H1 (cell line): Measurements from ENCODE around the gene CACNA2D4. TPM values are rescaled to one million over a fixed set of nuclear protein-coding genes. Genes with fewer than 3 reads are reported as not detected.

Experiments
- CTCF ChIA-PET: fragments of 300-600 bp; sonication (Branson Sonifier 250); formaldehyde crosslinking; loops from one replicate; lab custom pipeline; 2021; ENCODE audit not compliant: partially characterized antibody; lab: Charles Lee
- POLR2A ChIA-PET: fragments of 300-600 bp; sonication (Branson Sonifier 250); formaldehyde crosslinking; loops from one replicate; lab custom pipeline; 2021; ENCODE audit warnings: inconsistent platforms; ENCODE audit not compliant: partially characterized antibody; lab: Charles Lee
- DNase-seq, 2 experiments: peaks; one replicate each; pipeline versions ENCODE4 v3.0.0 to v3.0.0-alpha.2; 2010 to 2022; ENCODE audit warnings: low spot score in 2 of 2, low read depth in 1 of 2, mixed read lengths in 1 of 2
- FAIRE-seq: peaks from 2 replicates; lab custom pipeline; 2011; peaks lifted over from hg19 to GRCh38; lab: Jason Lieb, UNC
- H2AFZ ChIP-seq: 2 replicates; pipeline ENCODE4 v1.8.1; 2012; ENCODE audit warnings: low read length, inconsistent platforms
- H2AK5ac ChIP-seq: 2 replicates; pipeline ENCODE4 v1.6.1; 2013; ENCODE audit warnings: low read depth, low read length
- H2BK120ac ChIP-seq: replicated peaks from 2 replicates; pipeline ENCODE3; 2013; ENCODE audit warnings: low read depth, low read length, inconsistent platforms
- H2BK12ac ChIP-seq: 2 replicates; pipeline ENCODE4 v1.6.1; 2013; ENCODE audit warnings: low read depth, low read length
- H2BK15ac ChIP-seq: 2 replicates; pipeline ENCODE4 v1.6.1; 2013; ENCODE audit warnings: low read length
- H2BK20ac ChIP-seq: 2 replicates; pipeline ENCODE4 v1.6.1; 2013; ENCODE audit warnings: low read length
- H2BK5ac ChIP-seq: 2 replicates; pipeline ENCODE4 v1.6.1; 2013; ENCODE audit warnings: low read depth, low read length
- H3K14ac ChIP-seq: 2 replicates; pipeline ENCODE4 v1.6.1; 2013; ENCODE audit warnings: inconsistent platforms; ENCODE audit not compliant: insufficient read length
- H3K18ac ChIP-seq: 2 replicates; pipeline ENCODE4 v1.6.1; 2013; ENCODE audit warnings: low read length; ENCODE audit errors: extremely low read depth
- H3K23ac ChIP-seq: 2 replicates; pipeline ENCODE4 v1.6.1; 2013; ENCODE audit warnings: inconsistent platforms; ENCODE audit not compliant: insufficient read length
- H3K23me2 ChIP-seq: 2 replicates; pipeline ENCODE4 v1.6.1; 2013; ENCODE audit warnings: low read depth, low read length
- H3K27ac ChIP-seq: 2 replicates; pipeline ENCODE4 v1.6.1; 2011; ENCODE audit warnings: low read depth, low read length, inconsistent platforms
- H3K27me3 ChIP-seq, 4 experiments: replicated peaks in 1 of 4; 1 replicate in 1 of 4; 2 replicates in 3 of 4; pipeline versions ENCODE4 v1.6.1 to v1.8.1; 2011 to 2013; ENCODE audit warnings: low read length in 3 of 4, mild to moderate bottlenecking in 3 of 4, inconsistent platforms in 2 of 4, mixed read lengths in 2 of 4, moderate library complexity in 1 of 4; ENCODE audit not compliant: control insufficient read depth in 3 of 4, insufficient read depth in 3 of 4; ENCODE audit errors: extremely low read depth in 1 of 4
- H3K36me3 ChIP-seq, 4 experiments: 2 replicates each; pipeline versions ENCODE4 v1.6.1 to v1.8.1; 2011 to 2013; ENCODE audit warnings: mild to moderate bottlenecking in 4 of 4, low read length in 3 of 4, moderate library complexity in 2 of 4, control low read depth in 1 of 4, inconsistent platforms in 1 of 4; ENCODE audit not compliant: insufficient read depth in 4 of 4, control insufficient read depth in 2 of 4
- H3K4ac ChIP-seq: replicated peaks from 2 replicates; pipeline ENCODE3; 2013; ENCODE audit warnings: low read length, low read depth, mixed read lengths, inconsistent platforms; ENCODE audit not compliant: insufficient read length
- H3K4me1 ChIP-seq, 4 experiments: replicated peaks in 1 of 4; 1 replicate in 1 of 4; 2 replicates in 3 of 4; pipeline versions ENCODE4 v1.6.1 to v1.8.1; 2011 to 2013; ENCODE audit warnings: low read length in 3 of 4, inconsistent platforms in 2 of 4, mixed read lengths in 1 of 4; ENCODE audit not compliant: insufficient read depth in 4 of 4, control insufficient read depth in 3 of 4
- H3K4me2 ChIP-seq, 2 experiments: 2 replicates each; pipeline versions ENCODE4 v1.6.1 to v1.8.1; 2011 to 2013; ENCODE audit warnings: low read depth in 2 of 2, low read length in 2 of 2, control low read depth in 1 of 2, inconsistent platforms in 1 of 2, mild to moderate bottlenecking in 1 of 2; ENCODE audit not compliant: insufficient read depth in 1 of 2
- H3K4me3 ChIP-seq, 4 experiments: fragments of 200-600, 300-600 bp in 1 of 4; sonication (generic), shearing (Covaris generic), sonication (Bioruptor Twin) in 1 of 4; 2 replicates each; pipeline versions ENCODE4 v1.5.1 to v1.8.1; 2011 to 2016; ENCODE audit warnings: low read length in 4 of 4, low read depth in 3 of 4, control low read depth in 2 of 4, inconsistent platforms in 2 of 4, mild to moderate bottlenecking in 2 of 4, mixed read lengths in 1 of 4, moderate library complexity in 1 of 4; ENCODE audit not compliant: insufficient read depth in 2 of 4; ENCODE audit errors: extremely low read depth in 1 of 4
- H3K56ac ChIP-seq: replicated peaks from 2 replicates; pipeline ENCODE3; 2013; ENCODE audit warnings: low read depth, mild to moderate bottlenecking, mixed read lengths, low read length, inconsistent platforms; ENCODE audit not compliant: insufficient read length
- H3K79me1 ChIP-seq: 2 replicates; pipeline ENCODE4 v1.6.1; 2013; ENCODE audit warnings: low read depth, low read length, control low read depth
- H3K79me2 ChIP-seq, 2 experiments: 2 replicates each; pipeline versions ENCODE4 v1.6.1 to v1.8.1; 2012 to 2013; ENCODE audit warnings: low read length in 2 of 2, mild to moderate bottlenecking in 2 of 2, inconsistent platforms in 1 of 2; ENCODE audit not compliant: insufficient read depth in 2 of 2, control insufficient read depth in 1 of 2
- H3K9ac ChIP-seq, 4 experiments: replicated peaks in 1 of 4; 1 replicate in 1 of 4; 2 replicates in 3 of 4; pipeline versions ENCODE4 v1.6.1 to v1.8.1; 2011 to 2013; ENCODE audit warnings: low read depth in 3 of 4, low read length in 3 of 4, control low read depth in 2 of 4, mild to moderate bottlenecking in 2 of 4, moderate library complexity in 2 of 4, inconsistent platforms in 1 of 4; ENCODE audit errors: extremely low read depth in 1 of 4
- H3K9me3 ChIP-seq, 2 experiments: 2 replicates each; pipeline versions ENCODE4 v1.6.1 to v1.8.1; 2012 to 2013; ENCODE audit warnings: mild to moderate bottlenecking in 2 of 2, moderate library complexity in 2 of 2, control low read depth in 1 of 2, inconsistent platforms in 1 of 2, low read depth in 1 of 2, low read length in 1 of 2, mixed read lengths in 1 of 2; ENCODE audit not compliant: insufficient read depth in 2 of 2
- H4K20me1 ChIP-seq, 2 experiments: replicated peaks in 1 of 2; 2 replicates each; pipeline versions ENCODE3 to v1.8.1; 2011 to 2013; ENCODE audit warnings: inconsistent platforms in 2 of 2, low read length in 2 of 2, mild to moderate bottlenecking in 1 of 2; ENCODE audit not compliant: insufficient read depth in 2 of 2, control insufficient read depth in 1 of 2
- H4K5ac ChIP-seq: 2 replicates; pipeline ENCODE4 v1.6.1; 2013; ENCODE audit warnings: low read length, low read depth, mixed read lengths, inconsistent platforms; ENCODE audit not compliant: insufficient read length
- H4K8ac ChIP-seq: 2 replicates; pipeline ENCODE4 v1.8.0; 2013; ENCODE audit warnings: mild to moderate bottlenecking, moderate library complexity, low read length, inconsistent platforms; ENCODE audit not compliant: insufficient read depth; ENCODE audit errors: extremely low read depth
- H4K91ac ChIP-seq: replicated peaks from 2 replicates; pipeline ENCODE3; 2013; ENCODE audit warnings: low read length, mixed read lengths, inconsistent platforms; ENCODE audit not compliant: insufficient read length
- GTF2F1 ChIP-seq: IDR thresholded peaks from 2 replicates; pipeline ENCODE4 v1.6.1; 2012; ENCODE audit warnings: low read depth, low read length, improper control_type of control experiment, borderline replicate concordance
- RFX5 ChIP-seq: IDR thresholded peaks from 2 replicates; pipeline ENCODE4 v1.6.1; 2011; ENCODE audit warnings: low read depth, low read length, improper control_type of control experiment, borderline replicate concordance
- SIN3A ChIP-seq, 2 experiments: IDR thresholded peaks in 1 of 2; conservative IDR thresholded peaks in 1 of 2; 2 replicates each; pipeline ENCODE4 v1.6.1; 2011 to 2012; ENCODE audit warnings: low read length in 2 of 2, improper control_type of control experiment in 1 of 2, low read depth in 1 of 2, mild to moderate bottlenecking in 1 of 2
- WGBS, 2 experiments: shearing (Covaris generic) in 1 of 2; methylation state at CpG; one replicate each; pipeline versions ENCODE4 v1.1.6 to v1.1.7; 2013 to 2015; ENCODE audit warnings: low lambda C conversion rate in 2 of 2, mixed read lengths in 2 of 2, inconsistent platforms in 1 of 2, low coverage in 1 of 2, missing lambda C conversion rate in 1 of 2; ENCODE audit not compliant: insufficient replicate concordance in 2 of 2, insufficient coverage in 1 of 2, insufficient read length in 1 of 2; ENCODE audit errors: extremely low coverage in 1 of 2, missing lambda C conversion rate in 1 of 2; 5-methylcytosine and 5-hydroxymethylcytosine counted together
- polyA plus RNA-seq, 7 experiments: library from polyadenylated mRNA; depleted of rRNA in 3 of 7; stranded (reverse) in 5 of 7; unstranded in 2 of 7; fragments of >200 nt in 5 of 7; fragments of 200-250 nt in 2 of 7; gene quantifications; 1 replicate in 5 of 7; 2 replicates in 1 of 7; 4 replicates in 1 of 7; pipeline versions ENCODE4 v1.2.1 to v1.2.3, GENCODE V29; 2011 to 2013; ENCODE audit warnings: missing spikeins in 2 of 7, mixed read lengths in 2 of 7
- total RNA-seq: library from RNA; stranded (reverse); fragmentation: NEBNext Ultra II Directional; extraction: Animal tissue kit (Norgen Biotek cat#: 25700); gene quantifications from 2 replicates; pipeline ENCODE4 v1.2.1, GENCODE V29; 2021

Gene CACNA2D4
- total and polyA plus RNA-seq, 2 of the 8 experiments (the other 6 are each of a cell fraction or from before 2014, with no cell fraction given) = 0.44 to 0.88 TPM

GRCh38 chr12:1916371-1917171, 1.9 kb downstream of the CACNA2D4 start:
- H3K56ac ChIP-seq = no peak overlapping the region
- H2BK15ac ChIP-seq = no peak overlapping the region
- no peaks in the 10 kb centered on the region for H4K20me1 ChIP-seq
- no peak overlapping the region for H2BK20ac ChIP-seq
- H3K79me2 ChIP-seq = no peaks in the 10 kb centered on the region
- no peak overlapping the region for H3K4me2 ChIP-seq
- H3K27ac ChIP-seq = no peak overlapping the region
- no peak overlapping the region for H2AK5ac ChIP-seq
- no peak overlapping the region for H3K14ac ChIP-seq
- H3K4me1 ChIP-seq = peaks cover 0 to 11% (median 7%) of the 10 kb centered on the region in 4 experiments; a peak in 6 of 7 replicates
- no peak overlapping the region for H3K4me3 ChIP-seq
- H3K23me2 ChIP-seq = no peaks in the 10 kb centered on the region
- no peak overlapping the region for H3K9ac ChIP-seq
- H2BK12ac ChIP-seq = no peak overlapping the region
- ChIA-PET POLR2A (interaction anchor here (1.8 kb wide), 1 partner anchor 9 kb away, joined by 6 read pairs; no protein-coding TSS in a partner anchor), CTCF (interaction anchor here (0.6 to 6.2 kb wide), 9 partner anchors 11 to 375 kb away, joined by 3 to 32 read pairs (median 3); no protein-coding TSS in a partner anchor)
- H4K91ac ChIP-seq = no peak overlapping the region
- H4K5ac ChIP-seq = no peak overlapping the region
- no peaks in the 10 kb centered on the region for H3K79me1 ChIP-seq
- H3K36me3 ChIP-seq = no peaks in the 10 kb centered on the region
- H2BK5ac ChIP-seq = no peak overlapping the region
- TF ChIP-seq RFX5 (no peak), GTF2F1 (no peak), SIN3A (conservative IDR thresholded peaks at IDR 0.05 in 1 of 2, IDR thresholded peaks at IDR 0.05 in 1 of 2; ENCODE audit: low read depth in 1 of 2, low read length in 2 of 2) (no peak)
- no peak overlapping the region for H4K8ac ChIP-seq
- H2AFZ ChIP-seq = no peak overlapping the region
- no peak overlapping the region for H3K18ac ChIP-seq
- whole genome bisulfite sequencing, 2 experiments = 94% methylated on average over 18 of the region's 18 CpGs; no CpG with 5 or more reads in 1 of the 2 experiments
- no peaks in the 10 kb centered on the region for H3K27me3 ChIP-seq
- FAIRE-seq (no peak), DNase-seq (no peak)
- no peaks in the 10 kb centered on the region for H3K9me3 ChIP-seq
- no peak overlapping the region for H3K4ac ChIP-seq
- H2BK120ac ChIP-seq = no peak overlapping the region
- no peak overlapping the region for H3K23ac ChIP-seq
